K562 (cell line): ENCODE data around the gene ABHD16A. TPM values are rescaled to one million over a fixed set of nuclear protein-coding genes. Genes with fewer than 3 reads are reported as not detected.

ENCODE experiments used
- ELF1 ChIP-seq: fragments of 200-800 bp; sonication (Bioruptor generic); IDR thresholded peaks from 2 replicates; pipeline ENCODE4 v1.6.1; 2016; ENCODE audit warnings: missing genetic modification characterization, missing compliant biosample characterization
- NELFE ChIP-seq: IDR thresholded peaks from 2 replicates; pipeline ENCODE4 v1.6.1; 2011; ENCODE audit warnings: mild to moderate bottlenecking; ENCODE audit not compliant: insufficient read depth, insufficient read length
- ZNF408 ChIP-seq: fragments of 250-450 bp; sonication (Bioruptor Pico); IDR thresholded peaks from 2 replicates; pipeline ENCODE4 v1.4.0; 2020; ENCODE audit warnings: low read depth, mild to moderate bottlenecking, moderate library complexity
- ZNF668 ChIP-seq: fragments of 250-450 bp; sonication (Bioruptor Pico); IDR thresholded peaks from 2 replicates; pipeline ENCODE4 v1.8.0; 2022; ENCODE audit warnings: mild to moderate bottlenecking, inconsistent platforms
- polyA plus RNA-seq, 8 experiments: library from polyadenylated mRNA; depleted of rRNA in 4 of 8; stranded (reverse) in 5 of 8; unstranded in 3 of 8; fragments of >200 nt; fragmentation: Nextera tagmentation in 2 of 8; fragmentation: Illumina TruSeq in 1 of 8; extraction: Ambion mirVana in 2 of 8; extraction: Trizol in 1 of 8; gene quantifications; 2 replicates each; pipeline versions ENCODE4 v1.2.1 to v1.2.3, GENCODE V29; 2011 to 2014; ENCODE audit warnings: inconsistent platforms in 1 of 8, missing spikeins in 1 of 8
- total RNA-seq, 7 experiments: library from RNA; depleted of rRNA in 6 of 7; stranded (reverse); fragments of >200 nt in 6 of 7; fragmentation: Illumina TruSeq in 2 of 7; extraction: Trizol in 2 of 7; gene quantifications; 2 replicates each; pipeline versions ENCODE4 v1.2.1 to v1.2.3, GENCODE V29; 2011 to 2021; ENCODE audit warnings: low replicate concordance in 1 of 7
- TF ChIP-seq, protein P1 (sequence below): fragments of 450-650 bp; IDR thresholded peaks from 2 replicates; pipeline ENCODE4 v1.6.1; 2018; ENCODE audit not compliant: partially characterized antibody
- TF ChIP-seq, protein P2 (sequence below): sonication (generic); formaldehyde crosslinking; IDR thresholded peaks from 2 replicates; pipeline ENCODE4 v1.8.0; 2022; ENCODE audit warnings: missing genetic modification reagents, mild to moderate bottlenecking, moderate library complexity, borderline replicate concordance
- TF ChIP-seq, protein P3 (sequence below): fragments of 450-650 bp; IDR thresholded peaks from 2 replicates; pipeline ENCODE4 v1.6.1; 2016; ENCODE audit warnings: mild to moderate bottlenecking, moderate library complexity
- TF ChIP-seq, protein P4 (sequence below): fragments of 450-650 bp; IDR thresholded peaks from 2 replicates; pipeline ENCODE4 v1.7.1; 2018; ENCODE audit warnings: mild to moderate bottlenecking, low read depth; ENCODE audit not compliant: partially characterized antibody

Gene ABHD16A
- total and polyA plus RNA-seq, 9 of the 15 experiments (the other 6 are each of a cell fraction or from before 2014, with no cell fraction given): 25.8 to 120 (median 81.6) TPM

DNA sequence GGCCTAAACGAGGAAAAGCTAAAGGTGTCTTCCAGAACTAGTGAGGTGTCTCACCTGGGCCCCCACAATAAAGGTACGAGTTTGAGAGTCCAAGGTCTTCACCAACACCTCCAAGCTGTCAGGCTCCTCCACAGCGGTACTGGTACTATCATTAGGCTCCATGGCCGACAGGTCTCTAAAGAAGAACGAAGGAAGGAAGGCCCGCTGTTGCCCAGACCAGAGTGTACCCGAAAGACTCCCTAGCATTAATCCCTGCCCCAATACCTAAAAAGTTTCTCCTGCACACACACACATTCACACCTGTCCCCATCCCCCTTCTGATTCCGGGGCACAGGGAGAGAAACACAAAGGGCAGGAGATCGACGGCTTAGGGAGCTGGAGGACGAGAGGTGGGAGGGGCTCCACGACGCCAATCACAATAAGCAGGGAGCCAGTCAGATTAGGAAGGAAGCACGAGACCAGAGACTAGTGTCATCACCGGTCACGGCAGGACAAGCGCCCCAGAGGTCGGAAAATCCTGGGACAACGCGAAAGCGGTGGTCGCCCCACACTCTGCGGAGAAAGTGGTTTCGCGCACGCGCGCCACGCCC is 51.4 kb downstream of the ABHD16A start (continued):
- TF ChIP-seq, protein P1, sequence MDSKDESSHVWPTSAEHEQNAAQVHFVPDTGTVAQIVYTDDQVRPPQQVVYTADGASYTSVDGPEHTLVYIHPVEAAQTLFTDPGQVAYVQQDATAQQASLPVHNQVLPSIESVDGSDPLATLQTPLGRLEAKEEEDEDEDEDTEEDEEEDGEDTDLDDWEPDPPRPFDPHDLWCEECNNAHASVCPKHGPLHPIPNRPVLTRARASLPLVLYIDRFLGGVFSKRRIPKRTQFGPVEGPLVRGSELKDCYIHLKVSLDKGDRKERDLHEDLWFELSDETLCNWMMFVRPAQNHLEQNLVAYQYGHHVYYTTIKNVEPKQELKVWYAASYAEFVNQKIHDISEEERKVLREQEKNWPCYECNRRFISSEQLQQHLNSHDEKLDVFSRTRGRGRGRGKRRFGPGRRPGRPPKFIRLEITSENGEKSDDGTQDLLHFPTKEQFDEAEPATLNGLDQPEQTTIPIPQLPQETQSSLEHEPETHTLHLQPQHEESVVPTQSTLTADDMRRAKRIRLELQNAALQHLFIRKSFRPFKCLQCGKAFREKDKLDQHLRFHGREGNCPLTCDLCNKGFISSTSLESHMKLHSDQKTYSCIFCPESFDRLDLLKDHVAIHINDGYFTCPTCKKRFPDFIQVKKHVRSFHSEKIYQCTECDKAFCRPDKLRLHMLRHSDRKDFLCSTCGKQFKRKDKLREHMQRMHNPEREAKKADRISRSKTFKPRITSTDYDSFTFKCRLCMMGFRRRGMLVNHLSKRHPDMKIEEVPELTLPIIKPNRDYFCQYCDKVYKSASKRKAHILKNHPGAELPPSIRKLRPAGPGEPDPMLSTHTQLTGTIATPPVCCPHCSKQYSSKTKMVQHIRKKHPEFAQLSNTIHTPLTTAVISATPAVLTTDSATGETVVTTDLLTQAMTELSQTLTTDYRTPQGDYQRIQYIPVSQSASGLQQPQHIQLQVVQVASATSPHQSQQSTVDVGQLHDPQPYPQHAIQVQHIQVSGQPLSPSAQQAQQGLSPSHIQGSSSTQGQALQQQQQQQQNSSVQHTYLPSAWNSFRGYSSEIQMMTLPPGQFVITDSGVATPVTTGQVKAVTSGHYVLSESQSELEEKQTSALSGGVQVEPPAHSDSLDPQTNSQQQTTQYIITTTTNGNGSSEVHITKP: no peak
- TF ChIP-seq, protein P2, sequence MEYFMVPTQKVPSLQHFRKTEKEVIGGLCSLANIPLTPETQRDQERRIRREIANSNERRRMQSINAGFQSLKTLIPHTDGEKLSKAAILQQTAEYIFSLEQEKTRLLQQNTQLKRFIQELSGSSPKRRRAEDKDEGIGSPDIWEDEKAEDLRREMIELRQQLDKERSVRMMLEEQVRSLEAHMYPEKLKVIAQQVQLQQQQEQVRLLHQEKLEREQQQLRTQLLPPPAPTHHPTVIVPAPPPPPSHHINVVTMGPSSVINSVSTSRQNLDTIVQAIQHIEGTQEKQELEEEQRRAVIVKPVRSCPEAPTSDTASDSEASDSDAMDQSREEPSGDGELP (CRISPR knock-in tag): no peak
- no peak for TF ChIP-seq ZNF668 (CRISPR knock-in tag)
- TF ChIP-seq, protein P3, sequence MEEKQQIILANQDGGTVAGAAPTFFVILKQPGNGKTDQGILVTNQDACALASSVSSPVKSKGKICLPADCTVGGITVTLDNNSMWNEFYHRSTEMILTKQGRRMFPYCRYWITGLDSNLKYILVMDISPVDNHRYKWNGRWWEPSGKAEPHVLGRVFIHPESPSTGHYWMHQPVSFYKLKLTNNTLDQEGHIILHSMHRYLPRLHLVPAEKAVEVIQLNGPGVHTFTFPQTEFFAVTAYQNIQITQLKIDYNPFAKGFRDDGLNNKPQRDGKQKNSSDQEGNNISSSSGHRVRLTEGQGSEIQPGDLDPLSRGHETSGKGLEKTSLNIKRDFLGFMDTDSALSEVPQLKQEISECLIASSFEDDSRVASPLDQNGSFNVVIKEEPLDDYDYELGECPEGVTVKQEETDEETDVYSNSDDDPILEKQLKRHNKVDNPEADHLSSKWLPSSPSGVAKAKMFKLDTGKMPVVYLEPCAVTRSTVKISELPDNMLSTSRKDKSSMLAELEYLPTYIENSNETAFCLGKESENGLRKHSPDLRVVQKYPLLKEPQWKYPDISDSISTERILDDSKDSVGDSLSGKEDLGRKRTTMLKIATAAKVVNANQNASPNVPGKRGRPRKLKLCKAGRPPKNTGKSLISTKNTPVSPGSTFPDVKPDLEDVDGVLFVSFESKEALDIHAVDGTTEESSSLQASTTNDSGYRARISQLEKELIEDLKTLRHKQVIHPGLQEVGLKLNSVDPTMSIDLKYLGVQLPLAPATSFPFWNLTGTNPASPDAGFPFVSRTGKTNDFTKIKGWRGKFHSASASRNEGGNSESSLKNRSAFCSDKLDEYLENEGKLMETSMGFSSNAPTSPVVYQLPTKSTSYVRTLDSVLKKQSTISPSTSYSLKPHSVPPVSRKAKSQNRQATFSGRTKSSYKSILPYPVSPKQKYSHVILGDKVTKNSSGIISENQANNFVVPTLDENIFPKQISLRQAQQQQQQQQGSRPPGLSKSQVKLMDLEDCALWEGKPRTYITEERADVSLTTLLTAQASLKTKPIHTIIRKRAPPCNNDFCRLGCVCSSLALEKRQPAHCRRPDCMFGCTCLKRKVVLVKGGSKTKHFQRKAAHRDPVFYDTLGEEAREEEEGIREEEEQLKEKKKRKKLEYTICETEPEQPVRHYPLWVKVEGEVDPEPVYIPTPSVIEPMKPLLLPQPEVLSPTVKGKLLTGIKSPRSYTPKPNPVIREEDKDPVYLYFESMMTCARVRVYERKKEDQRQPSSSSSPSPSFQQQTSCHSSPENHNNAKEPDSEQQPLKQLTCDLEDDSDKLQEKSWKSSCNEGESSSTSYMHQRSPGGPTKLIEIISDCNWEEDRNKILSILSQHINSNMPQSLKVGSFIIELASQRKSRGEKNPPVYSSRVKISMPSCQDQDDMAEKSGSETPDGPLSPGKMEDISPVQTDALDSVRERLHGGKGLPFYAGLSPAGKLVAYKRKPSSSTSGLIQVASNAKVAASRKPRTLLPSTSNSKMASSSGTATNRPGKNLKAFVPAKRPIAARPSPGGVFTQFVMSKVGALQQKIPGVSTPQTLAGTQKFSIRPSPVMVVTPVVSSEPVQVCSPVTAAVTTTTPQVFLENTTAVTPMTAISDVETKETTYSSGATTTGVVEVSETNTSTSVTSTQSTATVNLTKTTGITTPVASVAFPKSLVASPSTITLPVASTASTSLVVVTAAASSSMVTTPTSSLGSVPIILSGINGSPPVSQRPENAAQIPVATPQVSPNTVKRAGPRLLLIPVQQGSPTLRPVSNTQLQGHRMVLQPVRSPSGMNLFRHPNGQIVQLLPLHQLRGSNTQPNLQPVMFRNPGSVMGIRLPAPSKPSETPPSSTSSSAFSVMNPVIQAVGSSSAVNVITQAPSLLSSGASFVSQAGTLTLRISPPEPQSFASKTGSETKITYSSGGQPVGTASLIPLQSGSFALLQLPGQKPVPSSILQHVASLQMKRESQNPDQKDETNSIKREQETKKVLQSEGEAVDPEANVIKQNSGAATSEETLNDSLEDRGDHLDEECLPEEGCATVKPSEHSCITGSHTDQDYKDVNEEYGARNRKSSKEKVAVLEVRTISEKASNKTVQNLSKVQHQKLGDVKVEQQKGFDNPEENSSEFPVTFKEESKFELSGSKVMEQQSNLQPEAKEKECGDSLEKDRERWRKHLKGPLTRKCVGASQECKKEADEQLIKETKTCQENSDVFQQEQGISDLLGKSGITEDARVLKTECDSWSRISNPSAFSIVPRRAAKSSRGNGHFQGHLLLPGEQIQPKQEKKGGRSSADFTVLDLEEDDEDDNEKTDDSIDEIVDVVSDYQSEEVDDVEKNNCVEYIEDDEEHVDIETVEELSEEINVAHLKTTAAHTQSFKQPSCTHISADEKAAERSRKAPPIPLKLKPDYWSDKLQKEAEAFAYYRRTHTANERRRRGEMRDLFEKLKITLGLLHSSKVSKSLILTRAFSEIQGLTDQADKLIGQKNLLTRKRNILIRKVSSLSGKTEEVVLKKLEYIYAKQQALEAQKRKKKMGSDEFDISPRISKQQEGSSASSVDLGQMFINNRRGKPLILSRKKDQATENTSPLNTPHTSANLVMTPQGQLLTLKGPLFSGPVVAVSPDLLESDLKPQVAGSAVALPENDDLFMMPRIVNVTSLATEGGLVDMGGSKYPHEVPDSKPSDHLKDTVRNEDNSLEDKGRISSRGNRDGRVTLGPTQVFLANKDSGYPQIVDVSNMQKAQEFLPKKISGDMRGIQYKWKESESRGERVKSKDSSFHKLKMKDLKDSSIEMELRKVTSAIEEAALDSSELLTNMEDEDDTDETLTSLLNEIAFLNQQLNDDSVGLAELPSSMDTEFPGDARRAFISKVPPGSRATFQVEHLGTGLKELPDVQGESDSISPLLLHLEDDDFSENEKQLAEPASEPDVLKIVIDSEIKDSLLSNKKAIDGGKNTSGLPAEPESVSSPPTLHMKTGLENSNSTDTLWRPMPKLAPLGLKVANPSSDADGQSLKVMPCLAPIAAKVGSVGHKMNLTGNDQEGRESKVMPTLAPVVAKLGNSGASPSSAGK: no peak
- TF ChIP-seq ELF1: no peak
- TF ChIP-seq NELFE: no peak
- TF ChIP-seq ZNF408 (CRISPR knock-in tag): no peak
- TF ChIP-seq, protein P4, sequence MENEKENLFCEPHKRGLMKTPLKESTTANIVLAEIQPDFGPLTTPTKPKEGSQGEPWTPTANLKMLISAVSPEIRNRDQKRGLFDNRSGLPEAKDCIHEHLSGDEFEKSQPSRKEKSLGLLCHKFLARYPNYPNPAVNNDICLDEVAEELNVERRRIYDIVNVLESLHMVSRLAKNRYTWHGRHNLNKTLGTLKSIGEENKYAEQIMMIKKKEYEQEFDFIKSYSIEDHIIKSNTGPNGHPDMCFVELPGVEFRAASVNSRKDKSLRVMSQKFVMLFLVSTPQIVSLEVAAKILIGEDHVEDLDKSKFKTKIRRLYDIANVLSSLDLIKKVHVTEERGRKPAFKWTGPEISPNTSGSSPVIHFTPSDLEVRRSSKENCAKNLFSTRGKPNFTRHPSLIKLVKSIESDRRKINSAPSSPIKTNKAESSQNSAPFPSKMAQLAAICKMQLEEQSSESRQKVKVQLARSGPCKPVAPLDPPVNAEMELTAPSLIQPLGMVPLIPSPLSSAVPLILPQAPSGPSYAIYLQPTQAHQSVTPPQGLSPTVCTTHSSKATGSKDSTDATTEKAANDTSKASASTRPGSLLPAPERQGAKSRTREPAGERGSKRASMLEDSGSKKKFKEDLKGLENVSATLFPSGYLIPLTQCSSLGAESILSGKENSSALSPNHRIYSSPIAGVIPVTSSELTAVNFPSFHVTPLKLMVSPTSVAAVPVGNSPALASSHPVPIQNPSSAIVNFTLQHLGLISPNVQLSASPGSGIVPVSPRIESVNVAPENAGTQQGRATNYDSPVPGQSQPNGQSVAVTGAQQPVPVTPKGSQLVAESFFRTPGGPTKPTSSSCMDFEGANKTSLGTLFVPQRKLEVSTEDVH: no peak
